Measurements from ENCODE around the gene PSKH1.

- TF ChIP-seq EZH2 (IDR thresholded peaks at IDR 0.05; ENCODE audit: borderline replicate concordance, low read depth, low read length, poor library complexity, severe bottlenecking) (no peak), CTCF (conservative IDR thresholded peaks at IDR 0.05; ENCODE audit: low read depth, low read length) (no peak)
Measured at GRCh38 chr16:67846063-67846319, 47.1 kb upstream of the PSKH1 start.

Measured in A673 (cell line).